Renal cortical epithelial cell (primary cell): ENCODE data around the gene FAM110A. TPM values are rescaled to one million over a fixed set of nuclear protein-coding genes. Genes with fewer than 3 reads are reported as not detected.
"Not testable (repeated sequence)": the region's sequence is repeated elsewhere in the genome, so short reads cannot be mapped to it uniquely, and the experiment has no call there.

Source experiments
- DNase-seq: peaks from one replicate; pipeline ENCODE4 v3.0.0-alpha.2; 2011; ENCODE audit warnings: low read depth
- total RNA-seq: library from RNA; depleted of rRNA; stranded (reverse); fragments of >200 nt; gene quantifications from 2 replicates; pipeline ENCODE4 v1.2.3, GENCODE V29; 2014

Gene FAM110A
- total RNA-seq, 1 donor from 2014 or later = 3.2 TPM

- DNase-seq = no peak
Observed at GRCh38 chr20:823574-823902, 10.0 kb upstream of the FAM110A start.

- DNase-seq = no peak
Observed at GRCh38 chr20:824490-824889, 9.0 kb upstream of the FAM110A start.

GRCh38 chr20:824916-825315 is 8.6 kb upstream of the FAM110A start:
- no peak for DNase-seq

DNA sequence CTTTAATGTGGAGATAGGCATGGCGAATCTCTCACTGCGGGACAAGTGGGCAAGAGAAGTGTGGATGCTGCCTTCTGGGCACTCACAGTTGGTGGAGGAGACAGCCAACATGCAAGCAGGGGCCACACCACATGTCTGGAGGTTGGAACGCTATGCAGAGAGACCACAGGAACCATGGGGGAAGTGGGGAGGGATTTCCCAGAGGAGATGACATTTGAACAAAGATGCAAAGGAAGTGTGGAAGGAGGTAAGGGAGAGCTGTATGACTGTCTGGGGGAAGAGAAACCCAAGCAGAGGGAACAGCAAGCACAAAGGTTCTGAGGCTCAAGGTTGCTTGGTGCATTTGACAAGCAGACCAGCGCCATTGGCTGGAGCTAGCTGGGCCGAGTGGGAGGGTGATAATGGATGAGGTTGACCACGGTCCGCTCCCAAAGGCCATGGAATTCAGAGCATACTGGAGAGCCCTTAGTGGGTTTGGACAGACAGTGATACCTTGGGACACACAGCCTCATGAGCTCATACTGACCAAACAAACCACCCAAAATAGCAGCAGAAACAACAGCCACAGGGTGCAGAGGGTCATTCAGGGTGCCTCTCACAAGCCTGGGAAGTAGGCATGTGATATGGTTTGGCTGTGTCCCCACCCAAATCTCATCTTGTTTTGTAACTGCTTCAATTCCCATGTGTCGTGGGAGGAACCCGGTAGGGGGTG is 7.6 kb upstream of the FAM110A start:
- DNase-seq = peak; percentile 22

- DNase-seq = no peak
Observed at GRCh38 chr20:826695-827323, 6.7 kb upstream of the FAM110A start.

DNA sequence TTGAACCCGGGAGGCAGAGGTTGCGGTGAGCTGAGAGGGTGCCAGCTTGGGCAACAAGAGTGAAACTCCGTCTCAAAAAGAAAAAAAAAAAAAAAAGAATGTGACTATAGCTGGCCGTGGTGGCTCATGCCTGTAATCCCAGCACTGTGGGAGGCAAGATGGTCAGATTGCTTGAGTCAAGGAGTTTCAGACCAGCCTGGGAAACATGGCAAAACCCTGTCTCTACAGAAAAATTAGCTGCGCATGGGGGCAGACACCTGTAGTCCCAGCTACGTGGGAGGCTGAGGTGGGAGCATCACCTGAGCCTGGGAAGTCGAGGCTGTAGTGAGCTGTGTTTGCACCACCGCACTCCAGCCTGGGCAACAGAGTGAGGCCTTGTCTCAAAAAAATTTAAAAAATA is 5.5 kb upstream of the FAM110A start:
- not testable (repeated sequence) for DNase-seq

DNA sequence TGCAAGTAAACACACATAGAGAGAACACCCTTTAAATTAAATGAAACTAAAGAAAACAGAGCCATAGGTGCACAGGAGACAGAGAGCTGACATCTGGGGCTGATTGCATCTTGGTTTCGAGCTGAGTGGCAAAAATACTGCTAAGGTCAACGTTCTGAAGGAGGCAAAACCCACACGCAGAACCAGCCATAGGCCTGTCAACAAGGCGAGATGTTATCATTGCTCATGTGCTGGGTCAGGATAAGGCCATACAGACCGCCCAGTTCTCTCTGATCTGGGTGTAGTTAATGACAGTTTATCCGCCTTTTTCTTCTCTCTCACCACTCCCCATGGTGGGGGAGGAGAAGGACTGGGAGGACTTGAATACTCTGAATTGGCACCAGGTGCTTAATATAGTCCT is 4.5 kb upstream of the FAM110A start:
- DNase-seq = no peak

DNA sequence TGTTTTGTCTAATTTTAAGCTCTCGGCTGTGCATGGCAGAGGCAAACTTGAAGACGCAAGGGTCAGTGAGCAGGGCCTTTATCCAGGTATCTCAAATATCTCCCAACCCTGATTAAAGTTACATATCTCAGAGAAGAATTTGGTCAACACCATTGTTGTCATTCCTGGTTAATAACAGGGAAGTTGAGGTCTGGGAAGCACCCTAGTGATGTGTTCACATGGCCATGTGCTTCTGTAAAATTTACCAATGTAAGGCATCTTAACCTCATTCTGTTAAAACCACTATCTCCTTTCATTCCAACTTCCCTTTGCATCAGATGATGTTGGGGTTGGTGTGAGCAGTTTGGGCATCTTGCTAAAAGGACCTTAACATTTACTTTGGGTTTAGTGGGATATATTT is 4.0 kb upstream of the FAM110A start:
- DNase-seq = no peak

GRCh38 chr20:830011-830521 is 3.4 kb upstream of the FAM110A start:
- DNase-seq = no peak

- no peak for DNase-seq
Observed at GRCh38 chr20:831251-831650, 2.3 kb upstream of the FAM110A start.

DNA sequence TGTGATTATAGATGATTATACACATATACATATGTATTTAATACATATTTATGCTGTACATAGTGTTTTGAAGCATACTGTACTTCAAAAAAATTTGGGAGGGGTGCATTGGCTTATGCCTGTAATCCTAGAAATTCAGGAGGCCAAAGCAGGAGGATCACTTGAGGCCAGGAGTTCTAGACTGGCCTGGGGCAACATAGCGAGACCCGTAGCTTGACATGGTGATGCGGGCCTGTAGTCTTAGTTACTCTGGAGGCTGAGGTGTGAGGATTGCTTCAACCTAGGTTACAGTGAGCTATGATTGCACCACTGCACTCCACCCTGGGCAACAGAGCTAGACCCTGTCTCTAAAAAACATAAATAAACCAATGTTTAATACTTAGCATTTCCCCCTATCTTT is 1.6 kb upstream of the FAM110A start:
- DNase-seq = no peak

- no peak for DNase-seq
Observed at GRCh38 chr20:833121-833449, 430 bp upstream of the FAM110A start.

DNA sequence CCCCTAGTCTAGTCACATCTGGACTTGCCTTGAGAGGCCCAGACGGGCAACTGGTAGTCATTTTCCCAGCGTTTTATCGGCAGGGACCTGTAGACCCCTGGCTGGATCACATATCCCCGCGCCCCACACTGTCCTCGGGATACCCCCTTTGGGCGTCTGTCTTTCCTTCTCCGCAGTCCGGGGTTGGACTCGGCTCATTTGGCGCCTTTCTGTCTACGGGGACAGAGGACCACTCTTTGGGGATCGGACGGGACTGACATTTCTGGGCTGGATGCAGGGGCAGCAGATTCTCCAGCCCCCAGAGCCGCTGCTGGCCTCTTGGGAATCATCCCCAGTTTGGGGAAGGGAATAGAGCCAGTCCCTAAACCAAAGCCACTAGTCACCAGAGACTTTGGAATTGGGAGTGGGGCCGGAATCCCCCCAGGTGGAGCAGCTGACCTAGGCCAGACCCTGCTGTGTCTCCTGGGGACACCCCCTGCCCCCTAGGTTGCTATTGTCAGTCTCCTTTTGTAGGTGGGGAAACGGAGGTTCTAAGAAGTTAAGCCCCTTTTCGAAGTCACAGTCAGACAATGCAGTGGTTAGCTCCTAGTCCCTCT is 734 bp downstream of the FAM110A start:
- no peak for DNase-seq

DNA sequence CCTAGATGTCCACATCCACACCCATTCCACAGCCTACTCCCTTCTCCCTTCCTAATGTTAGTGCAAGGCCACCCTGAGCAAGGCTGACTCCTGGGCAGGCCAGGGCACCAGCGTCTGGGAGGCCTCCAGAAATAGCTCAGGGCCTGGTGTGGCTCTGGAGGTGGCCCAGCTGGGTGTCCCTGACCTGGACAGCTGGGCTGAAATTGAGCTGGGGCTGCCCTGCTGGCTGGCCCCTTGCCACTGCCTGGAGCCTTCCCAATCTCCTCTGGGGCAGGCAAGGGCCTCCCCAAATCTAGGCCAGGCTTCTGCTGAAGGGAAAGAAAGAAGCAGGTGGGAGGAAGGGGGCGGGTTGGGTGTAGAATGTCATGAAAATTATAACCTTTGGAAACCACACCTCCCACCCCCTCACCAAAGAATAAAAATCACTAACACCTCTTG is 2.1 kb downstream of the FAM110A start:
- no peak for DNase-seq

GRCh38 chr20:836190-836589 is 2.7 kb downstream of the FAM110A start:
- DNase-seq = no peak

- no peak for DNase-seq
Observed at GRCh38 chr20:839015-839414, 5.5 kb downstream of the FAM110A start.

DNA sequence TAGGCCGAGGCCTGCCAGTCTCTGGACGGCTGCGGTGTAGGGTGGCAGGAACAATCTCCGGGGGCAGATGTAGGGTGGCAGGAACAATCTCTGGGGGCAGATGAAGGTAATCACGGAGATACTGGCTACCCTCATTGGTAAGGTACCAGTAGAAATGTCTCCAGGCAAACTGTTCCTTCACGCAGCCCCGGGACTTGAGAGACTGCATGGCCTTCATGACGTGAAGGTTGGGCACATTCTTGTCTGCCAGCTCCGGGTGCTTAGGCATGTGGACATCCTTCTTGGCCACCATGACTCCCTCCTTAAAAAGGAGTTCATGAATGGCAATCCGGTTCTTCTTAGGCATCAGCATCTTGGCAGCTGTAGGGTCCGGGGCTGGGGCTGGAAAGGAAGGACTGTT is 6.1 kb downstream of the FAM110A start:
- DNase-seq = no peak

DNA sequence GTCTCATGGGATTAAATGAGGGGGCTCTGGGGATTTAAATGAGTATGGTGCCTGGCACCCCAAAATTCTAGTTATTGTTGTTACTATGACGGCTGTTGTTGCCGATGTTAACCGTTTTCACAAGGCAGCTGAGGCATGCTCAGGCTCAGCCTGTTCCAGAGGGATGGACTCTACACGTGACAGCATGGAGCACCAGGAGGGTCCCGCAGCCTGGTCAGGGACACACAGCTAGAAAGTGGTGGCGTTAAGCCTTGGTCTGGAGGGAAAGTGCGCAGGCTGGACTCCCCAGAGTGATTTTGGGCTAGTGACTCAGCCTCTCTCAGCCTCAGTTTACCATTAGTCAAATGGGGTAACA is 7.0 kb downstream of the FAM110A start:
- no peak for DNase-seq

DNA sequence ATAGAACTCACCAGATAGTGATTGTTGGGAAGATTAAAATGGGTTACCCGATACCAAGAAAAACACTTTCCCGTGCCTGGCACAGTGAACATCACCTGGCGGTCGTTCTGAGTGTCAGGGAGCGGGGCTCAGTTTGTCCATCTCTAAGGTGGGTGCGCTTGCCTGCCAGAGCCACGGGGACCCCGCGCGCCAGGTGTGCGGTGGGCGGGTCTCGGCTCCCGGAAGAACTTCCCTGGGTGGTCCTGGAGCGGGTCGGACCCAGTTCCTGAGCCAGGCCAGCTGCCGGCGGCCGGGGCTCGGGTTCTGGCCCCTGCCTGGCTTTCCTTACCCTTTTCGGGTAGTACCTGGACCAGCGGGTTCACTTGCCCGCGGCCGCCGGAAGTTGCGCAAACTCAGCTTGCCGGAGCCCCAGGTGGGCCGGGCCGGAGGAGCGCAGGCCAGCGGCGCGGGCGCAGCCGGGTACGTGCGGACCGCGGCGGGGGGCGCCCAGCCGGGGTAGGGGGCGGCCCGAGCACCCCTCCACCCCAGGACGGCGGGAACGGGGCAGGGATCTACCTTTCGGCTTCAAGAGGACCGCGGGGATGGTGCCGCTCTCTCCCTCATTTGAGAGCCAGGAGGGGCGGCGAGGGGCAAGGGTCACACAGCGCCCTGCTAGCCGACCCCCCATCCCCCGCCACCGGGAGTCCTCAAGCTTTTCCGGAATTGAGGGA is 7.5 kb downstream of the FAM110A start:
- DNase-seq = no peak

DNA sequence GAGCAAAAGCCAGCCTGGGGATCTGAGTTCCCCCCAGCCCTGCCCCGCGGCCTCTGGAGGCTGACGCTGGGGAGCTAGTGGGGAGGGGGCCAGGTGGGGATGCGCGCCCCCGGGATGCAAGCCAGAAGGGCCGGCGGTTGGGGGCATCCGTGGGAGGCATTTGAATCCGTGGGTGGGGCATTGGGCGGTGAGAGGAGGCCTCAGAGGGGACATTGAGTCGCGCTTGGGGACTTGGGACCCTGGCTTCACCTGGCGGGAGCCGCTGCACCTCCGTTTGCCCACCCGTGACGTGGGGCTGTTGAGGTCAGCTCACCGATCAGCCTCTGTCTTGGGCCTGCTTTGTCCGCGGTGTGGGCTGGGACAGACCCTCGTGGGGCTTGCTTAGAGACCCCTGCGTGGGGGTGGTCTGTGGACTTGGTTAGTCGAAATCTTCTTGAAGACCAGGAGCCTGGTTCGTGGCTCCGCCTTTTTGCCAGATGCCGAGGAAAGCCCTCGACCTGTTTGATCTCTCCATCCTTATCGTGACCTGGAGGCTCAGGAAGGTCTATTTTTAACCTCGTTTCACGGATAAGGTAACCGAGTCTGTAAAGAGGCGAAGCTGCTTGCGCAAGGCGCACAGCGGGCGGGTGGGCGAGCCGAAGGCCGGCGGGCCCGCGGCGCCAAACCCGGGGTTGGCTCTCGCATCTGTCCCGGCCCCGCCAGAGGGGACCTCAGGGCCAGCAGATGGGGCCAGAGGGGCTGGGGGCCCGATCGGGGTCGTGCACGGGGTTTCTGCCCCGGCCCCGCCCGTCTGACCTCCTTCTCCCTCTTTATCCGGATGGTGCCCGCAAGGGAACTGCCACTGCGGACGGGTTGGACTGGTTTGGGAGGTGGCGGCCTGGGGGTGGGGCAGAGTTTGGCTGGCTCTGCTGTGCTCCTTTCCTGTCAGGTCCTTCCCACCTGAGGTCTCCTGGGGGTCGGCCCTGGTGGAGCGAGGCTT is 8.3 kb downstream of the FAM110A start:
- DNase-seq = no peak

DNA sequence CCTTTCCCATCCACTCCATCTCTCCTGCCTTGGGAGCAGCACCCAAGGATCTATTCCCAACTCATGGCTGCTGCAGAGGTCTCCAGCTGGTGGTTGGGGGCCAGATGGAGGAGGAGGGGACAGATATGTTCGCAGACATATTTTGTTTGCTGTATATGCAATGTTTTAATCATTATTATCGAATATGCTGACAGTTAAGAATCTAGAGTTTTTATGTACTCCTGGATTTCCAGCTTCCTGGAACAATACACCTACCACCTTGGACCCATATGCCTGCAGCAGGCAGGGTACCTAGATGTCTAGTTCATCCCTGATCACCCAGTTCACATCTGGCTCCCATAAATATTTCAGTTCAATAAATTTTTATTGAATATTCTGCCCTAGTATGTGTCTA is 9.0 kb downstream of the FAM110A start:
- no peak for DNase-seq

DNA sequence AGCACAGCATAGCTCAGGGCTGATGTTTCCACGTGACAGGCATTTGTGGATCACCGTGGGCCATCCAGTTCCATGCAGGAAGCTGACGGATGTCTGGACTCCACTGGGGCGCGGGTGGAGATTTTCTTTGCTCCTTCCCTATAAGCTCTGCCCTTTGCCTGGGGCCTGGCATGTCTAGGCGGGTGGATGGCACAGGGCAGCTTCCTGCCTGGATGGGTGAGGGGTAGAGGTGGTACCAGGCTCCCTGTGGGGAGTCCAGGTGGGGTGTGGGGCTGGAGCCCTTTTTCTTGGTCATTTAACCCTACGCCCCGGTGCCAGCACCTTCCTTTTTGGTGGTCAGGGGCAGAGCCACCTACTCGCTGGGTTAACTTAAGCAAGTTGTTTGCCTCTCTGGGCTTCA is 10.4 kb downstream of the FAM110A start:
- no peak for DNase-seq
